IgD-negative memory B cell (primary cell): ENCODE data around the gene OVOL3. TPM values are rescaled to one million over a fixed set of nuclear protein-coding genes. Genes with fewer than 3 reads are reported as not detected.

Source experiments
- H3K27ac Mint-ChIP-seq, 3 donors: one replicate each; pipeline ENCODE4 v1.8.0; 2020 to 2022; ENCODE audit warnings: mild to moderate bottlenecking in 3 of 3, mixed read lengths in 3 of 3, moderate library complexity in 1 of 3
- H3K27me3 Mint-ChIP-seq: one replicate; pipeline ENCODE4 v1.8.0; 2021; ENCODE audit warnings: mixed read lengths
- H3K36me3 Mint-ChIP-seq: one replicate; pipeline ENCODE4 v1.8.0; 2020; ENCODE audit warnings: mild to moderate bottlenecking, mixed read lengths
- H3K4me1 Mint-ChIP-seq, 3 donors: one replicate each; pipeline ENCODE4 v1.8.0; 2020 to 2022; ENCODE audit warnings: mixed read lengths in 3 of 3, mild to moderate bottlenecking in 1 of 3
- H3K4me3 Mint-ChIP-seq, 4 donors: one replicate each; pipeline ENCODE4 v1.8.0; 2020 to 2022; ENCODE audit warnings: mild to moderate bottlenecking in 4 of 4, mixed read lengths in 4 of 4, moderate library complexity in 3 of 4
- H3K9me3 Mint-ChIP-seq, 3 donors: one replicate each; pipeline ENCODE4 v1.8.0; 2020 to 2021; ENCODE audit warnings: mixed read lengths in 3 of 3, mild to moderate bottlenecking in 1 of 3
- polyA plus RNA-seq: library from polyadenylated mRNA; unstranded; fragments of 300-500 nt; fragmentation: Illumina TruSeq; gene quantifications from one replicate; pipeline ENCODE4 v1.2.3, GENCODE V29; 2021

The OVOL3 gene
- polyA plus RNA-seq, 1 donor from 2014 or later: not detected

- Mint-ChIP-seq H3K36me3 (peaks cover 4% of the 10 kb centered on the region), H3K27me3 (no peaks in the 10 kb centered on the region), H3K4me1 (peaks cover 0 to 1% (median 0%) of the 10 kb centered on the region in 3 donors), H3K9me3 (no peaks in the 10 kb centered on the region), H3K4me3 (no peak overlapping the region), H3K27ac (no peak overlapping the region)
Measured at GRCh38 chr19:36090910-36091695, 19.8 kb upstream of the OVOL3 start.

GRCh38 chr19:36092566-36092965 lies 18.4 kb upstream of the OVOL3 start:
- H3K27me3 Mint-ChIP-seq: no peaks in the 10 kb centered on the region

GRCh38 chr19:36093146-36093662 lies 17.7 kb upstream of the OVOL3 start:
- no peaks in the 10 kb centered on the region for H3K9me3 Mint-ChIP-seq
- H3K27me3 Mint-ChIP-seq: no peaks in the 10 kb centered on the region
- peaks cover 5% of the 10 kb centered on the region for H3K36me3 Mint-ChIP-seq
- peaks cover 0 to 1% (median 0%) of the 10 kb centered on the region in 3 donors for H3K4me1 Mint-ChIP-seq
- peak overlapping the region in 1 of 3 donors; percentile 24 for H3K27ac Mint-ChIP-seq
- H3K4me3 Mint-ChIP-seq: no peak overlapping the region

More at GRCh38 chr19:36092566-36092965, 18.4 kb upstream of the OVOL3 start:
- Mint-ChIP-seq H3K4me1 (peaks cover 0 to 1% (median 0%) of the 10 kb centered on the region in 3 donors), H3K27ac (no peak overlapping the region), H3K9me3 (no peaks in the 10 kb centered on the region), H3K36me3 (peaks cover 5% of the 10 kb centered on the region), H3K4me3 (no peak overlapping the region)

- Mint-ChIP-seq H3K4me3 (no peak overlapping the region), H3K4me1 (peaks cover 0 to 1% (median 0%) of the 10 kb centered on the region in 3 donors), H3K27me3 (no peaks in the 10 kb centered on the region), H3K9me3 (no peaks in the 10 kb centered on the region), H3K36me3 (peaks cover 5% of the 10 kb centered on the region), H3K27ac (no peak overlapping the region)
Measured at GRCh38 chr19:36093687-36094086, 17.3 kb upstream of the OVOL3 start.

- Mint-ChIP-seq H3K4me1 (peaks cover 0 to 4% (median 0%) of the 10 kb centered on the region in 3 donors), H3K36me3 (peaks cover 5% of the 10 kb centered on the region), H3K27me3 (no peaks in the 10 kb centered on the region), H3K27ac (no peak overlapping the region), H3K4me3 (no peak overlapping the region), H3K9me3 (no peaks in the 10 kb centered on the region)
Measured at GRCh38 chr19:36097036-36097435, 13.9 kb upstream of the OVOL3 start.

GRCh38 chr19:36099166-36099785 lies 11.7 kb upstream of the OVOL3 start:
- Mint-ChIP-seq H3K4me1 (peaks cover 0 to 4% (median 0%) of the 10 kb centered on the region in 3 donors), H3K27me3 (no peaks in the 10 kb centered on the region), H3K27ac (no peak overlapping the region), H3K36me3 (peaks cover 3% of the 10 kb centered on the region), H3K4me3 (no peak overlapping the region), H3K9me3 (no peaks in the 10 kb centered on the region)

GRCh38 chr19:36100476-36100875 lies 10.5 kb upstream of the OVOL3 start:
- peaks cover 0 to 4% (median 0%) of the 10 kb centered on the region in 3 donors for H3K4me1 Mint-ChIP-seq
- H3K4me3 Mint-ChIP-seq: no peak overlapping the region
- H3K27me3 Mint-ChIP-seq: no peaks in the 10 kb centered on the region
- H3K9me3 Mint-ChIP-seq: no peaks in the 10 kb centered on the region
- no peak overlapping the region for H3K27ac Mint-ChIP-seq
- H3K36me3 Mint-ChIP-seq: peaks cover 3% of the 10 kb centered on the region

- Mint-ChIP-seq H3K4me3 (no peak overlapping the region), H3K27ac (no peak overlapping the region), H3K27me3 (no peaks in the 10 kb centered on the region), H3K9me3 (no peaks in the 10 kb centered on the region), H3K4me1 (peaks cover 0 to 4% (median 0%) of the 10 kb centered on the region in 3 donors), H3K36me3 (peaks cover 3% of the 10 kb centered on the region)
Measured at GRCh38 chr19:36101550-36102327, 9.2 kb upstream of the OVOL3 start.

GRCh38 chr19:36103040-36103626 lies 7.8 kb upstream of the OVOL3 start:
- H3K27me3 Mint-ChIP-seq: no peaks in the 10 kb centered on the region
- H3K27ac Mint-ChIP-seq: no peak overlapping the region
- H3K4me3 Mint-ChIP-seq: no peak overlapping the region
- no peaks in the 10 kb centered on the region for H3K9me3 Mint-ChIP-seq
- peaks cover 1% of the 10 kb centered on the region for H3K36me3 Mint-ChIP-seq
- H3K4me1 Mint-ChIP-seq: peaks cover 0 to 4% (median 0%) of the 10 kb centered on the region in 3 donors

GRCh38 chr19:36103842-36104552 lies 6.9 kb upstream of the OVOL3 start:
- Mint-ChIP-seq H3K27me3 (no peaks in the 10 kb centered on the region), H3K27ac (no peak overlapping the region), H3K36me3 (peaks cover 1% of the 10 kb centered on the region), H3K4me3 (no peak overlapping the region), H3K9me3 (no peaks in the 10 kb centered on the region), H3K4me1 (peaks cover 0 to 4% (median 0%) of the 10 kb centered on the region in 3 donors)

GRCh38 chr19:36106441-36106840 lies 4.5 kb upstream of the OVOL3 start:
- H3K27ac Mint-ChIP-seq: peak overlapping the region in 1 of 3 donors; percentile 79
- peaks cover 1% of the 10 kb centered on the region for H3K36me3 Mint-ChIP-seq
- H3K4me3 Mint-ChIP-seq: peak overlapping the region in 1 of 4 donors; percentile 43

GRCh38 chr19:36106991-36107390 lies 4.0 kb upstream of the OVOL3 start:
- no peaks in the 10 kb centered on the region for H3K27me3 Mint-ChIP-seq
- H3K36me3 Mint-ChIP-seq: peaks cover 1% of the 10 kb centered on the region
- no peaks in the 10 kb centered on the region for H3K9me3 Mint-ChIP-seq
- no peaks in the 10 kb centered on the region for H3K4me1 Mint-ChIP-seq
- no peak overlapping the region for H3K27ac Mint-ChIP-seq
- peak overlapping the region in 2 of 4 donors; percentile 35 to 74 for H3K4me3 Mint-ChIP-seq

More at GRCh38 chr19:36106441-36106840, 4.5 kb upstream of the OVOL3 start:
- Mint-ChIP-seq H3K27me3 (no peaks in the 10 kb centered on the region), H3K9me3 (no peaks in the 10 kb centered on the region), H3K4me1 (no peaks in the 10 kb centered on the region)

GRCh38 chr19:36108684-36109083 lies 2.3 kb upstream of the OVOL3 start:
- Mint-ChIP-seq H3K4me3 (peak overlapping the region in 1 of 4 donors; percentile 45), H3K27me3 (no peaks in the 10 kb centered on the region), H3K36me3 (peaks cover 7% of the 10 kb centered on the region), H3K4me1 (peaks cover 0 to 8% (median 5%) of the 10 kb centered on the region in 3 donors), H3K9me3 (no peaks in the 10 kb centered on the region), H3K27ac (peak overlapping the region in 2 of 3 donors; percentile 71 to 80)

- Mint-ChIP-seq H3K27ac (no peak overlapping the region), H3K9me3 (no peaks in the 10 kb centered on the region), H3K27me3 (no peaks in the 10 kb centered on the region), H3K4me3 (no peak overlapping the region), H3K4me1 (peaks cover 0 to 20% (median 8%) of the 10 kb centered on the region in 3 donors), H3K36me3 (peaks cover 7% of the 10 kb centered on the region)
Measured at GRCh38 chr19:36111200-36111539, 227 bp downstream of the OVOL3 start.
